ENCODE data around the gene CASP14. TPM values are rescaled to one million over a fixed set of nuclear protein-coding genes. Genes with fewer than 3 reads are reported as not detected.
"Not testable (repeated sequence)": the region's sequence is repeated elsewhere in the genome, so short reads cannot be mapped to it uniquely, and the experiment has no call there.

Gene CASP14
- not detected for total RNA-seq

DNA sequence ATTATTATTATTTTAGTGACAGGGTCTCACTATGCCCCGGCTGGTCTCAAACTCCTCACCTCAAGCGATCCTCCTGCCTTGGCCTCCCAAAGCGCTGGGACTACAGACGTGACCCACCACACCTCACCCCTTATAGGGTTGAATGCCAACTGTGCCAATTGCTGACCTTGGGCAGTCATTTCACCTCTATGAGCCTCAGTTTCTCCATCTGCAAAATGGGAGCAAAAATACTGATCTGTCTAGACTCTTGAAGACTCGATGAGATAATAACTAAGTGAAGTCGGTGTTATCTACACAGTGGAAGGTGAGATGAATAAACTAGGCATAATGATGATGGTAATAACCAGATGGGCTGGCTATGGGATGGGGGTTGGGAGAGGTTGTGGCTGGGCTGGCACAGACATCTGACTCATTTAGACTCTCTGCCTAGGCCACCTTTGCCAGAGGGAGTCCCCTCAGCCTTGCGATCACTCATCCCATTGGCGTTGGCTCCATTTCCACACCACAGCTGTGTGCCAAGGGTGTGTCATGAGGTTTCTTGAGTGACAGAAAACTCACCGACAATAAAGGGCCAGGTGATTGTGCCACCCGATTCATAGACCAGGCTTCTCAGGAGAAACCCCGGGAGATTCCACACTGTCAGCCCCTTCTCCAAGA lies at the start of gene CASP14:
Gene CASP14, plus strand, starts transcription at position 596 of the 657 bp plus-strand sequence. CDS start 2,772 bp downstream, outside the sequence.
- no peaks in the 10 kb centered on the region for H3K4me1 Mint-ChIP-seq (ENCODE audit: low read depth in 2 of 2)
- no peaks in the 10 kb centered on the region for H3K36me3 Mint-ChIP-seq
- no peak within 1 kb of the TSS for H3K4me3 Mint-ChIP-seq
- ATAC-seq (no peak), DNase-seq (ENCODE audit: low spot score) (no peak)
- H3K27ac Mint-ChIP-seq = no peak within 1 kb of the TSS
- H3K27me3 Mint-ChIP-seq = peaks cover 23 to 49% of the 10 kb centered on the region in 2 donors
- no peaks in the 10 kb centered on the region for H3K9me3 Mint-ChIP-seq

GRCh38 chr19:15008308-15008707 lies 41.0 kb upstream of the CASP14 start:
- Mint-ChIP-seq H3K4me3 (no peak overlapping the region), H3K27me3 (peaks cover 23 to 31% of the 10 kb centered on the region in 2 donors), H3K9me3 (no peaks in the 10 kb centered on the region), H3K4me1 (ENCODE audit: low read depth in 2 of 2) (no peaks in the 10 kb centered on the region), H3K27ac (no peak overlapping the region), H3K36me3 (no peaks in the 10 kb centered on the region)
- ATAC-seq = no peak
- no peak for DNase-seq (ENCODE audit: low spot score)

DNA sequence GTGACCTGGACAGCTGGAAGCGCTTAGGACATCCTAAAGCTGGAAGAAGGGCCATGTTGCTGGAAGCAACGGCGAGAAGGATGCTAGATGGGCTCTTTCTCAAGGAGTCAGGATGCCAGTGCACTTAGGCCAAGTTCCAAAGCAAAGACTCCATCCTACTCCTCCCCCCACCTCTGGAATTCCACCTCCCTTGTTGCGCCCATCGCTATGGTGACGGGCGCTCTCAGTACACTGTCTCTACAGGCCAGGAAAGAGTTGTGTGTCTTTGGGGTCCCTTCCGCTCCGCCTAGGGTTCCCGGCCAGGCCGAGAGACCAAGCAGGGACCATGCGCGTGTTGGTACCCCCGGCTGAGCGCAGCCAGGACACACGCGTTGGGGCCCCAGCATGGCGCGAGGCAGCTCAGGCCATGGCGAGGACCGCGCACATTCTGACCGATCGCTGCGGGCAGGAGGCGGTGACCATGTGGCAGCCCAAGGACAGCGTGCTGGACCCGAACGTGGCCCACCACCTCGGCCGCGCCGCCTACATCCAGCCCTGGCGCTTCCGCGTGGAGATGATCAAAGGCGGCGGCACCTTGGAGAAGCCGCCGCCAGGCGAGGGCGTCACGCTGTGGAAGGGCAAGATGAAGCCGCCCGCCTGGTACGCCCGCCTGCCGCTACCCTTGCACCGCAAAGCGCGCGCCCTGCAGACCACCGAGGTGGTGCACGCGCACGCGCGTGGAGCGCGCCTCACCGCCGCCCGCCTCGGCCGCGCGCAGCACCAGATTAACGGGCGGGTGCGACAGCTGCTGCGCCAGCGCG lies 38.6 kb upstream of the CASP14 start:
- Mint-ChIP-seq H3K4me1 (ENCODE audit: low read depth in 2 of 2) (no peaks in the 10 kb centered on the region), H3K36me3 (no peaks in the 10 kb centered on the region), H3K27me3 (peaks cover 24 to 26% of the 10 kb centered on the region in 2 donors), H3K27ac (no peak overlapping the region), H3K9me3 (no peaks in the 10 kb centered on the region), H3K4me3 (no peak overlapping the region)
- ATAC-seq = peak in 1 of 2 donors; percentile 17
- DNase-seq (ENCODE audit: low spot score) = no peak

DNA sequence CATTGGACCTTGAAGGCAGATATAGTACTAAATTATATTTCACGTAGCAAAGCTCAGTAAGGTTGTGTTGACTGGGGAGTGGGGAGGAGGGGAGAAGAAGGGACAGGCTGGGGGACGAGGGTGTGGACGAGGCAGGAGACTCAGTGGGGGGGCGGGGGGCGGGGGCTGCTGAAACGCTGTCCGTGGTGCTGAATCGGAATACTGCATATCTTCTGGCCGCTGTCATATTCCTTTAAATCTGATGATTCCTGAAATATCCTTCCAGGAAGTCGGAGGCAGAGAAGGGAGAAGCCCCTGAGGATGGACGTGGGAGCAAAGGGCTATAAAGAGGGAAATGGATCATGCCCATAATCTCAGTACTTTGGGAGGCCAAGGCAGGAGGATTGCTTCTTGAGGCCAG lies 34.7 kb upstream of the CASP14 start:
- Mint-ChIP-seq H3K9me3 (no peaks in the 10 kb centered on the region), H3K4me3 (no peak overlapping the region), H3K36me3 (no peaks in the 10 kb centered on the region), H3K27me3 (peaks cover 26 to 27% of the 10 kb centered on the region in 2 donors), H3K27ac (no peak overlapping the region), H3K4me1 (ENCODE audit: low read depth in 2 of 2) (no peaks in the 10 kb centered on the region)
- DNase-seq (ENCODE audit: low spot score) (no peak), ATAC-seq (no peak)

DNA sequence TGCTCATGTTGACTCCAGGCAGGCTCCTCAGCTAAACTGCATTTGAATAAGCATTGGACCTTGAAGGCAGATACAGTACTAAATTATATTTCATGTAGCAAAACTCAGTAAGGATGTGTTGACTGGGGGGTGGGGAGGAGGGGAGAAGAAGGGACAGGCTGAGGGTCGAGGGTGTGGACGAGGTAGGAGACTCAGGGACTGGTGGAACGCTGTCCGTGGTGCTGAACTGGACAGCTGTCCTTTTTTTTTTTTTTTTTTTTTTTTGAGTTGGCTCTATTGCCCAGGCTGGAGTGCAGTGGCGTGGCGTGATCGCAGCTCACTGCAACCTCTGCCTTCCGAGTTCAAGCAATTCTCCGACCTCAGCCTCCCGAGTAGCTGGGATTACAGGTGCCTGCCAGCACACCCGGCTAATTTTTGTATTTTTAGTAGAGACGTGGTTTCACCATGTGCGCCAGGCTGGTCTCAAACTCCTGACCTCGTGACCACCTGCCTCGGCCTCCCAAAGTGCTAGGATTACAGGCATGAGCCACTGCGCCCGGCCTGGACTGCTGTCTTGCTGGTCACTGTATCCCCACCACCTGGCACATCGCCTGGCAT lies 33.2 kb upstream of the CASP14 start:
- Mint-ChIP-seq H3K36me3 (no peaks in the 10 kb centered on the region), H3K4me1 (ENCODE audit: low read depth in 2 of 2) (no peaks in the 10 kb centered on the region), H3K27me3 (peaks cover 21 to 27% of the 10 kb centered on the region in 2 donors), H3K9me3 (no peaks in the 10 kb centered on the region), H3K4me3 (no peak overlapping the region), H3K27ac (no peak overlapping the region)
- DNase-seq (ENCODE audit: low spot score) = no peak
- no peak for ATAC-seq

GRCh38 chr19:15018836-15019235 lies 30.4 kb upstream of the CASP14 start:
- H3K4me3 Mint-ChIP-seq; DNase-seq (ENCODE audit: low spot score); H3K27ac Mint-ChIP-seq; H3K36me3 Mint-ChIP-seq; H3K4me1 Mint-ChIP-seq (ENCODE audit: low read depth in 2 of 2); ATAC-seq; H3K9me3 Mint-ChIP-seq: not testable (repeated sequence)
- H3K27me3 Mint-ChIP-seq = peaks cover 10 to 12% of the 10 kb centered on the region in 2 donors

- no peak for DNase-seq (ENCODE audit: low spot score)
- Mint-ChIP-seq H3K4me3 (no peak overlapping the region), H3K27ac (no peak overlapping the region), H3K36me3 (no peaks in the 10 kb centered on the region), H3K9me3 (no peaks in the 10 kb centered on the region), H3K4me1 (ENCODE audit: low read depth in 2 of 2) (no peaks in the 10 kb centered on the region), H3K27me3 (peaks cover 6 to 12% of the 10 kb centered on the region in 2 donors)
- ATAC-seq = no peak
Measured at GRCh38 chr19:15021286-15022007, 27.8 kb upstream of the CASP14 start.

GRCh38 chr19:15022752-15023151 lies 26.5 kb upstream of the CASP14 start:
- no peaks in the 10 kb centered on the region for H3K4me1 Mint-ChIP-seq (ENCODE audit: low read depth in 2 of 2)
- no peaks in the 10 kb centered on the region for H3K9me3 Mint-ChIP-seq
- H3K27me3 Mint-ChIP-seq = peaks cover 0 to under 1% of the 10 kb centered on the region in 2 donors
- DNase-seq (ENCODE audit: low spot score) (no peak), ATAC-seq (no peak)
- no peak overlapping the region for H3K27ac Mint-ChIP-seq
- no peaks in the 10 kb centered on the region for H3K36me3 Mint-ChIP-seq
- no peak overlapping the region for H3K4me3 Mint-ChIP-seq

DNA sequence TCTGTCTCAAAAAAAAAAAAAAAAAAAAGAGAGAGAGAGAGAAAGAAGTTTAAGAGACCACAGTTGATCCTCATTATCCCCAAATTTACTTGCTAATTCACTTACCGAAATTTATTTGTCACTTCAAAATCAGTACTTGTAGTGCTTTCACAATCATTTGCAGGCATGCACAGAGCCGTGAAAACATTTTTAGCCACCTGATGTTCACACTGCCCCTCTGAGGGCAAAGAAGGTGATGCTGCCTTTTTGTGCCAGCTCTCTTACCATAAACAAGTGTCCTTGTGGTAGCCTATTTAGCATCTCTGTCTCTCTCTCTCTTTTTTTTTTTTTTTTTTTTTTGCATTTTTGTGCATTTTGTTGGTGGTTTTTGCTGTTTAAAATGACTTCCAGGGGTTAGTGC lies 24.1 kb upstream of the CASP14 start:
- H3K27me3 Mint-ChIP-seq = no peaks in the 10 kb centered on the region
- H3K4me3 Mint-ChIP-seq = no peak overlapping the region
- no peak overlapping the region for H3K27ac Mint-ChIP-seq
- ATAC-seq = no peak
- H3K9me3 Mint-ChIP-seq = no peaks in the 10 kb centered on the region
- no peak for DNase-seq (ENCODE audit: low spot score)
- no peaks in the 10 kb centered on the region for H3K4me1 Mint-ChIP-seq (ENCODE audit: low read depth in 2 of 2)
- no peaks in the 10 kb centered on the region for H3K36me3 Mint-ChIP-seq

GRCh38 chr19:15028490-15028889 lies 20.8 kb upstream of the CASP14 start:
- no peaks in the 10 kb centered on the region for H3K36me3 Mint-ChIP-seq
- H3K27ac Mint-ChIP-seq = no peak overlapping the region
- no peaks in the 10 kb centered on the region for H3K4me1 Mint-ChIP-seq (ENCODE audit: low read depth in 2 of 2)
- ATAC-seq (no peak), DNase-seq (ENCODE audit: low spot score) (no peak)
- H3K4me3 Mint-ChIP-seq = no peak overlapping the region
- H3K27me3 Mint-ChIP-seq = no peaks in the 10 kb centered on the region
- H3K9me3 Mint-ChIP-seq = no peaks in the 10 kb centered on the region

GRCh38 chr19:15031675-15032074 lies 17.6 kb upstream of the CASP14 start:
- Mint-ChIP-seq H3K27ac (no peak overlapping the region), H3K27me3 (peaks cover 12 to 25% of the 10 kb centered on the region in 2 donors), H3K36me3 (no peaks in the 10 kb centered on the region), H3K9me3 (no peaks in the 10 kb centered on the region), H3K4me1 (ENCODE audit: low read depth in 2 of 2) (no peaks in the 10 kb centered on the region), H3K4me3 (no peak overlapping the region)
- ATAC-seq (no peak), DNase-seq (ENCODE audit: low spot score) (no peak)

DNA sequence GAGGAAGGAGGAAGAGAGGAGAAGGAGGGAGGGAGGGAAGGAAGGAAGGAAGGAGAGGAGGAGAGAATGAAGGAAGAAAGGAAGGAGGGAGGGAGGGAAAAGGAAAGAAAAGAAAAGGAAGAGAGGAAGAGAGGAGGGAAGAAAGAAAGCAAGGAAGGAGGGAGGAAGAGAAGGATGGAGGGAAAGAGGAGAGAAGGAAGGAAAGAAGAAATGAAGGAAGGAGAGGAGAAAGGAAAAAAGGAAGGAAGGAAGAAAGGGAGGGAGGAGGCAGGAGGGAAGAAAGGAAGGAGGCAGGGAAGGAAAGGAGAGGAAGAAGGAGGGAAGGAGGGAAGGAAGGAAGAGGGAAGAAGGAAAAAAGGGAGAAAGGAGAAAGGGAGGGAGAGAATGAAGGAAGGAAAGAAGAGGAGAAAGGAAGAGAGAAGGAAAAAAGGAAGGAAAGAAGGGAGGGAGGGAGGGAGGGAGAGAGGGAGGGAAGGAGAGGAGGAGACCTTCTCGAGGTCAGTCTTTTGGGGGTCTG lies 13.4 kb upstream of the CASP14 start:
- no peak overlapping the region for H3K4me3 Mint-ChIP-seq
- peaks cover 15 to 34% of the 10 kb centered on the region in 2 donors for H3K27me3 Mint-ChIP-seq
- ATAC-seq (no peak), DNase-seq (ENCODE audit: low spot score) (no peak)
- H3K4me1 Mint-ChIP-seq (ENCODE audit: low read depth in 2 of 2) = no peaks in the 10 kb centered on the region
- H3K36me3 Mint-ChIP-seq = no peaks in the 10 kb centered on the region
- H3K27ac Mint-ChIP-seq = no peak overlapping the region
- H3K9me3 Mint-ChIP-seq = no peaks in the 10 kb centered on the region

DNA sequence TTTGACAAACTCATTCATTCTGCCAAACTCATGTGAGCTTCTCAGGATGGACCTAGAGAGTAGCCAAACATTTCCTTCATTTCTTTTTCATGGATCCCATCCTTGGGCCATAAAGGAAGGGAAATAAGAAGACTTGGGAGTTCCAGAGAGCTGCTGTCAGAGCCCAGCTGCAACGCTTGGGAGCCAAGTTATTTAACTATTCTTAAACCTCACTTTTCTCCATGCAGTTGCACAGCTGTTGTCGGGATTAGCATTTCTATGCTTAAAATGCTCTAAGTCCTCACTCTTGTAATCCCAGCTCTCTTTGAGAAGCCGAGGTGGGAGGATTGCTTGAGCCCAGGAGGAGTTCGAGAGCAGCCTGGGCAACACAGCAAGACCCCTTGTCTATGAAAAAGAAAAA lies 11.7 kb upstream of the CASP14 start:
- Mint-ChIP-seq H3K27ac (no peak overlapping the region), H3K4me1 (ENCODE audit: low read depth in 2 of 2) (no peaks in the 10 kb centered on the region), H3K9me3 (no peaks in the 10 kb centered on the region), H3K36me3 (no peaks in the 10 kb centered on the region), H3K27me3 (peaks cover 15 to 34% of the 10 kb centered on the region in 2 donors), H3K4me3 (no peak overlapping the region)
- no peak for DNase-seq (ENCODE audit: low spot score)
- no peak for ATAC-seq

All from natural killer cell treated with Interleukin-12 subunit alpha and Interleukin-12 subunit beta and Interleukin-15 and Interleukin-18, amount 100 ng/mL, for 72 hours (primary cell).